Heart left ventricle (tissue), 13 donors: ENCODE results near the gene CEP290.

Experiments
- CTCF ChIP-seq, 12 donors: fragments of 200-600 bp; sonication (generic) in 4 of 12; IDR thresholded peaks; one replicate each; pipeline versions ENCODE4 v1.5.0 to v1.8.0; 2018 to 2022; ENCODE audit warnings: antibody characterized with exemption in 12 of 12, mild to moderate bottlenecking in 5 of 12
- POLR2A ChIP-seq, 2 donors: fragments of 450-650 bp; IDR thresholded peaks; one replicate each; pipeline ENCODE4 v1.6.1; 2017; ENCODE audit warnings: antibody characterized with exemption in 2 of 2, mild to moderate bottlenecking in 2 of 2, moderate library complexity in 2 of 2
- donor health status: ischemic (EF 13 %, LVEDD 7.1; RV severe dilation, severe dysfunction).
- donor health status: DM: no; HTN: yes; CAD: no.
- donor health status: DM: no; HTN: no; CAD: no.
- donor health status: ischemic (EF 25% LVEDD 6.9; RV normal size, moderate dysfunction).
- donor health status: ischemic (EF 25% LVEDD 5.7; RV mildly dilated, moderate dysfunction).
- donor health status: ischemic (EF 35%, LVEDD 5.7; RV mildly dilated, moderate dysfunction).
- donor health status: nonischemic (EF 11% LVEDD 7.7; RV severe dilation, severe dysfunction).
- donor health status: DM: yes; HTN: yes; CAD: no.
- donor health status: PGD.
- donor health status: ischemic (EF 29% LVEDD 5.4; RV normal size, mild dysfunction).
- donor health status: nonischemic (EF 23%, LVEDD 6.1; RV moderate dilation, normal function).

GRCh38 chr12:88172844-88173407 lies 31.0 kb upstream of the CEP290 start:
- TF ChIP-seq CTCF (IDR thresholded peaks at IDR 0.05) (no peak), POLR2A (IDR thresholded peaks at IDR 0.05) (no peak)
